Measurements from ENCODE around the gene ARHGAP1.
"Not testable (repeated sequence)": the region's sequence is repeated elsewhere in the genome, so short reads cannot be mapped to it uniquely, and the experiment has no call there.

The ARHGAP1 gene

GRCh38 chr11:46722566-46723358 lies 22.3 kb upstream of the ARHGAP1 start:
- ATAC-seq = no peak
- no peak for DNase-seq

- ATAC-seq = no peak
Measured at GRCh38 chr11:46721286-46721685, 20.9 kb upstream of the ARHGAP1 start.

GRCh38 chr11:46719543-46720218 lies 19.3 kb upstream of the ARHGAP1 start:
- ATAC-seq (no peak), DNase-seq (no peak)

More at GRCh38 chr11:46721286-46721685, 20.9 kb upstream of the ARHGAP1 start:
- DNase-seq = no peak

- no peak for DNase-seq
- ATAC-seq = no peak
Measured at GRCh38 chr11:46719048-46719542, 18.7 kb upstream of the ARHGAP1 start, which contains the start of gene F2. Gene F2, plus strand, starts transcription at chr11:46719213. Its CDS starts 23 bp downstream, at chr11:46719236.

GRCh38 chr11:46718155-46719019 lies 18.0 kb upstream of the ARHGAP1 start:
- DNase-seq = no peak

GRCh38 chr11:46717825-46718154 lies 17.4 kb upstream of the ARHGAP1 start:
- not testable (repeated sequence) for ATAC-seq, DNase-seq

More at GRCh38 chr11:46718155-46719019, 18.0 kb upstream of the ARHGAP1 start:
- no peak for ATAC-seq

- no peak for DNase-seq
- ATAC-seq = no peak
Measured at GRCh38 chr11:46712874-46713576, 12.6 kb upstream of the ARHGAP1 start.

- DNase-seq (no peak), ATAC-seq (no peak)
Measured at GRCh38 chr11:46711303-46711702, 10.9 kb upstream of the ARHGAP1 start.

- ATAC-seq (no peak), DNase-seq (no peak)
Measured at GRCh38 chr11:46710821-46711269, 10.4 kb upstream of the ARHGAP1 start.

- ATAC-seq, DNase-seq: not testable (repeated sequence)
Measured at GRCh38 chr11:46709351-46709750, 8.9 kb upstream of the ARHGAP1 start.

- ATAC-seq (no peak), DNase-seq (no peak)
Measured at GRCh38 chr11:46706886-46707285, 6.5 kb upstream of the ARHGAP1 start.

GRCh38 chr11:46705070-46705688 lies 4.8 kb upstream of the ARHGAP1 start:
- DNase-seq (no peak), ATAC-seq (no peak)

GRCh38 chr11:46701078-46701654 lies 747 bp upstream of the ARHGAP1 start:
- ATAC-seq (no peak), DNase-seq (peak; percentile 27)

- ATAC-seq = no peak
Measured at GRCh38 chr11:46698597-46698996, 1.8 kb downstream of the ARHGAP1 start.

GRCh38 chr11:46697723-46698122 lies 2.7 kb downstream of the ARHGAP1 start:
- no peak for DNase-seq
- no peak for ATAC-seq

More at GRCh38 chr11:46698597-46698996, 1.8 kb downstream of the ARHGAP1 start:
- no peak for DNase-seq

- no peak for DNase-seq
- no peak for ATAC-seq
Measured at GRCh38 chr11:46697303-46697702, 3.1 kb downstream of the ARHGAP1 start.

GRCh38 chr11:46696212-46696558 lies 4.2 kb downstream of the ARHGAP1 start:
- no peak for ATAC-seq
- no peak for DNase-seq

GRCh38 chr11:46695345-46696211 lies 4.8 kb downstream of the ARHGAP1 start:
- no peak for ATAC-seq
- DNase-seq = no peak

- ATAC-seq = no peak
Measured at GRCh38 chr11:46694607-46695006, 5.8 kb downstream of the ARHGAP1 start.

GRCh38 chr11:46694072-46694471 lies 6.3 kb downstream of the ARHGAP1 start:
- ATAC-seq (no peak), DNase-seq (no peak)

More at GRCh38 chr11:46694607-46695006, 5.8 kb downstream of the ARHGAP1 start:
- no peak for DNase-seq

All from stimulated activated naive CD8-positive, alpha-beta T cell treated with anti-CD3 and anti-CD28 coated beads, Interleukin-15, Interleukin-2, amounts not matched to agents 100 U/mL and 50 U/mL, for 24 hours (primary cell).